IPS DF 6.9 (cell line): ENCODE data around the gene MCM10.

Source experiments
- DNase-seq: peaks from one replicate; pipeline ENCODE4 v3.0.0-alpha.2; 2013; ENCODE audit warnings: low read depth, low spot score
- H3K27ac ChIP-seq: one replicate; pipeline ENCODE4 v1.5.1; 2013; ENCODE audit warnings: low read length, control low read depth
- H3K27me3 ChIP-seq: 2 replicates; pipeline ENCODE4 v1.6.1; 2013; ENCODE audit warnings: mild to moderate bottlenecking, low read length; ENCODE audit not compliant: control insufficient read depth, insufficient read depth
- H3K36me3 ChIP-seq: 2 replicates; pipeline ENCODE4 v1.6.1; 2013; ENCODE audit warnings: low read length; ENCODE audit not compliant: control insufficient read depth, insufficient read depth
- H3K4me1 ChIP-seq: 2 replicates; pipeline ENCODE4 v1.6.1; 2013; ENCODE audit warnings: low read length; ENCODE audit not compliant: control insufficient read depth, insufficient read depth
- H3K4me3 ChIP-seq: 2 replicates; pipeline ENCODE4 v1.5.1; 2013; ENCODE audit warnings: mild to moderate bottlenecking, low read length
- H3K9me3 ChIP-seq: 2 replicates; pipeline ENCODE4 v1.6.1; 2013; ENCODE audit warnings: low read length, inconsistent platforms; ENCODE audit not compliant: control insufficient read depth, insufficient read depth
- WGBS: extraction: QIAGEN DNeasy Blood & Tissue Kit; methylation state at CpG from one replicate; pipeline ENCODE4 v1.1.7; 2013; ENCODE audit warnings: mixed read lengths, missing lambda C conversion rate; ENCODE audit not compliant: insufficient read length, insufficient coverage; 5-methylcytosine and 5-hydroxymethylcytosine counted together

MCM10 gene

GRCh38 chr10:13189961-13190360, 28.6 kb downstream of the MCM10 start:
- Histone ChIP-seq H3K27ac (no peak overlapping the region), H3K9me3 (no peaks in the 10 kb centered on the region), H3K4me3 (no peak overlapping the region), H3K36me3 (peaks cover 40% of the 10 kb centered on the region), H3K27me3 (no peaks in the 10 kb centered on the region), H3K4me1 (no peaks in the 10 kb centered on the region)
- no CpG with 5 or more reads among the region's 4 CpGs for WGBS
- DNase-seq, result no peak

GRCh38 chr10:13190816-13191215, 29.5 kb downstream of the MCM10 start:
- Histone ChIP-seq H3K9me3 (no peaks in the 10 kb centered on the region), H3K4me3 (no peak overlapping the region), H3K27me3 (no peaks in the 10 kb centered on the region), H3K4me1 (no peaks in the 10 kb centered on the region), H3K36me3 (peaks cover 37% of the 10 kb centered on the region), H3K27ac (no peak overlapping the region)
- no CpG with 5 or more reads among the region's 3 CpGs for WGBS
- DNase-seq, result no peak

- Histone ChIP-seq H3K27me3 (no peaks in the 10 kb centered on the region), H3K36me3 (peaks cover 37% of the 10 kb centered on the region), H3K27ac (no peak overlapping the region), H3K9me3 (no peaks in the 10 kb centered on the region), H3K4me1 (no peaks in the 10 kb centered on the region), H3K4me3 (no peak overlapping the region)
- DNase-seq, result no peak
- WGBS, result no CpG with 5 or more reads among the region's 5 CpGs
These were observed 30.0 kb downstream of the MCM10 start for GRCh38 chr10:13191362-13191761.

DNA sequence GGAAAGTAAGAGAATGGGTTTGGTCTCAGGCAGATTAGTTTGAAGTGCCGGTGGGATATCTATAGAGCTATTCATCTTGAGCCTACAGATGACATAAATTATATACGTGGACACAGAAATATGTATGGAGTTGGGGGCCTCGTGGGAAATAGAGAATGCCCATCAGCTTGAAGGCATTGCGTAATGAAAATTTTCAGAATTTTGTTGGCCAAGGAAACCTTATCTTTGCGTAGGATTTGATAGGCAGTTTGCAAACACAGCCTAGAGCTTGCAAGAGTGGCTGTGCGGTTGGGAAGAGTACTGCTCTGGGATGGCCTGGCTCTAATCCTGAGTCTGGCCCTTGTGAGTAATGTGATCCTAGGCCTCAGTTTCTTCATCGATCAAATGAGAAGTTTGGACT, 32.3 kb downstream of the MCM10 start:
- no peaks in the 10 kb centered on the region for H3K27me3 ChIP-seq
- no peak overlapping the region for H3K4me3 ChIP-seq
- H3K27ac ChIP-seq, result no peak overlapping the region
- no peak for DNase-seq
- H3K9me3 ChIP-seq, result no peaks in the 10 kb centered on the region
- H3K36me3 ChIP-seq, result peaks cover 41% of the 10 kb centered on the region
- H3K4me1 ChIP-seq, result no peaks in the 10 kb centered on the region
- no CpG with 5 or more reads among the region's 7 CpGs for WGBS

DNA sequence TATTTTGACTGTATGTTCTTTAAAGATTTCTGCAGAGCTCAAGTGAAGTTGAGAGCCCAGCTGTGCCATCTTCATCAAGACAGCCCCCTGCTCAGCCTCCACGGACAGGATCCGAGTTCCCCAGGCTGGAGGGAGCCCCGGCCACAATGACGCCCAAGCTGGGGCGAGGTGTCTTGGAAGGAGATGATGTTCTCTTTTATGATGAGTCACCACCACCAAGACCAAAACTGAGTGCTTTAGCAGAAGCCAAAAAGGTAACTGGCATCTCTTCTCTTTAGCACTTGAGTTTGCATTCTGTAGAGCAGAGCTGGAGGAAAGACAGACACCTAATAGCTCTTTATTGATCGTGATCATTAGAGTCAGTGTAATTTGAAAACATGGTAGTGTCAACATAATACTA, 33.7 kb downstream of the MCM10 start:
- Histone ChIP-seq H3K27me3 (no peaks in the 10 kb centered on the region), H3K4me1 (no peaks in the 10 kb centered on the region), H3K27ac (no peak overlapping the region), H3K36me3 (peaks cover 45% of the 10 kb centered on the region), H3K9me3 (no peaks in the 10 kb centered on the region), H3K4me3 (no peak overlapping the region)
- no peak for DNase-seq
- WGBS, result no CpG with 5 or more reads among the region's 6 CpGs

GRCh38 chr10:13201132-13201531, 39.8 kb downstream of the MCM10 start:
- H3K4me1 ChIP-seq, result no peaks in the 10 kb centered on the region

DNA sequence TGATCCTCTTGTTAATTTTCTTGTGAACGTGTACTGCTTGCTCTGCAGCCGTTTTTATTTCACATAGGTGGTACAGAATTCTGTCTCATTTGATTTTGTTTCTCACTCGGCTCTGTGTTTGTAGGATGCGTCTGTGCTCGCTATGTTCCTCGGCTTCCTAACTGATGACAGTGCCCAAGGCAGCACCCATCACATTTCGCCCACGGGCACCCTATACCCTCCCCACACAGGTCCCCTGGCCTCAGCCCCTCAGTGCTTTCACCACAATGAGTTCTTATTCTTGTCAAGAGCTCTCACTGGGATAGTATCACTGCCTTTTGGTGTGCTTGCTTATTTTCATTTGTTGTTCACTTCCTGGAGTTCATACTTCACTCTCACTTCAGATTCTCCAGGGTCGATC, 44.7 kb downstream of the MCM10 start:
- H3K27me3 ChIP-seq, result no peaks in the 10 kb centered on the region
- H3K36me3 ChIP-seq, result peaks cover 26% of the 10 kb centered on the region
- H3K4me1 ChIP-seq, result no peaks in the 10 kb centered on the region; the same call in 1 of the 2 replicates
- no peak for DNase-seq
- H3K9me3 ChIP-seq, result no peaks in the 10 kb centered on the region
- H3K27ac ChIP-seq, result no peak overlapping the region
- no CpG with 5 or more reads among the region's 9 CpGs for WGBS
- no peak overlapping the region for H3K4me3 ChIP-seq

More at GRCh38 chr10:13201132-13201531, 39.8 kb downstream of the MCM10 start:
- Histone ChIP-seq H3K27me3 (no peaks in the 10 kb centered on the region), H3K9me3 (no peaks in the 10 kb centered on the region), H3K4me3 (no peak overlapping the region), H3K27ac (no peak overlapping the region), H3K36me3 (peaks cover 45% of the 10 kb centered on the region)
- no peak for DNase-seq
- no CpG with 5 or more reads among the region's 6 CpGs for WGBS

DNA sequence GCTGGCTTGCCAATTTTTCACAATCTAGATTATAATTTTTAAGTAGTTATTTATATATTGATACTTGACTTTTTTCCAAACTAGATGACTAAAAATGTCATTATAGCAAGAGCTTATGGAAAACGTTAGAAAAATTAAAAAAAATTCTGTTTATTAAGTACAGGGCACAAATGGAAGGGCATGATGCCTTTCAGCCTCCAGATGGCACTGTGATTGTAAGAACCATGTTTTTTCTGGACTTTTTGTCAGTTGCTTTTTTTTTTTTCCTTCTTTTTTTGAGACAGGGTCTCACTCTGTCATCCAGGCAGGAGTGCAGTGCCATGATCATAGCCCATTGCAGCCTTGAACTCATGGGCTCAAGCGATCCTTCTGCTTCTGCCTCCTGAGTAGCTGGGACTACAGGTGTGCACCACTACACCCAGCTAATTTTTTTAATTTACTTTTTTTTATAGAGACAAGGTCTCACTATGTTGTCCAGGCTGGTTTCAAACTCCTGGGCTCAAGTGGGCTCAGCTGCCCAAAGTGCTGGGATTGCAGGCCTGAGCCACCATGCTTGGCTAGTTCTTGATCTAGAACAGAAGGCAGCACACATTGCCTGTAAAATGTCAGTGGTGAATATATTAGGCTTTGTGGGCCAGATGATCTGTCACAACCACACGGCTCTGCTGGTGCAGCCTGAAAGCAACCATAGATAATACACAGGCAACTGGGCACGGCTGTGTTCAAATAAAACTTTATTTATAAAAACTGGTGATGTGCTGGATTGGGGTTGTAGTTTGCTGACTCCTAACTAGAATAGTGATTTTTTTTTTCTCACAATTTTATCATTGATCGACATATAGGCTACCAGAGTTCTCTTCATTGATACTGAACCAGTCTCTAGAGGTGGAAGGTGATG, 45.4 kb downstream of the MCM10 start:
- no CpG with 5 or more reads among the region's 5 CpGs for WGBS
- Histone ChIP-seq H3K4me3 (no peak overlapping the region), H3K36me3 (peaks cover 19% of the 10 kb centered on the region), H3K4me1 (no peaks in the 10 kb centered on the region; the same call in 1 of the 2 replicates), H3K27me3 (no peaks in the 10 kb centered on the region), H3K9me3 (no peaks in the 10 kb centered on the region), H3K27ac (no peak overlapping the region)
- no peak for DNase-seq

DNA sequence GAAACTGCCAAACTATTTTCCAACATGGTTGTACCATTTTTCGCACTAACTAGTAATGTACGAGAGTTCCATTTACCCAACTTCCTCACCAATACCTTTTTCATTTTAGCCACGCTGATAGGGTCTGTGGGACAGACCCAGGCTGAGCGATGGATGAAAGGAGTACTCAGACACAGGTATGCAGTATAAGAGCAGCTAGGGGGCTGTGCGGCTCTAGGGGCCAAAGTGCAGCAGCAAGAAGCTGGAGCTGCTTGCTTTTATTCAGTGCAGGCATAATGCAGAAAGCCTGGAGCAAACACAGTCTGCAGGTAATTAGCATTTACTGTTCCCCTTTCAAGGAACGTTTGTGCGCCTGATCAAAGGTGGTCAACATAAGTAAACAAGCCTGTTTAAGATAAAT, 51.8 kb downstream of the MCM10 start:
- Histone ChIP-seq H3K4me1 (no peaks in the 10 kb centered on the region; the same call in 1 of the 2 replicates), H3K27ac (no peak overlapping the region), H3K9me3 (peaks cover 3% of the 10 kb centered on the region), H3K27me3 (no peaks in the 10 kb centered on the region), H3K4me3 (no peak overlapping the region), H3K36me3 (peaks cover 5% of the 10 kb centered on the region; the same call in 1 of the 2 replicates)
- no CpG with 5 or more reads among the region's 7 CpGs for WGBS
- DNase-seq, result no peak

GRCh38 chr10:13218878-13219277, 57.5 kb downstream of the MCM10 start:
- Histone ChIP-seq H3K4me3 (no peak overlapping the region), H3K36me3 (no peaks in the 10 kb centered on the region), H3K27me3 (no peaks in the 10 kb centered on the region), H3K27ac (no peak overlapping the region), H3K4me1 (no peaks in the 10 kb centered on the region), H3K9me3 (no peaks in the 10 kb centered on the region)
- no peak for DNase-seq
- WGBS, result no CpG with 5 or more reads among the region's 4 CpGs
